Cardiac muscle cell (in vitro differentiated cells and primary cell): ENCODE measurements around the gene ABHD5. TPM values are rescaled to one million over a fixed set of nuclear protein-coding genes. Genes with fewer than 3 reads are reported as not detected.
A peak's percentile ranks its signal among the peaks of the same experiment; 100 is the strongest.

Experiments
- DNase-seq, 2 donors: peaks; one replicate each; pipeline versions ENCODE4 v3.0.0 to v3.0.0-alpha.2; 2010 to 2017; ENCODE audit warnings: low read depth in 1 of 2, low spot score in 1 of 2
- H3K27ac ChIP-seq: fragments of 200-600 bp; sonication (generic); 2 replicates; pipeline ENCODE4 v1.5.1; 2016
- H3K27me3 ChIP-seq: fragments of 200-600 bp; sonication (generic); 2 replicates; pipeline ENCODE4 v1.6.0; 2016; ENCODE audit warnings: control low read depth
- H3K36me3 ChIP-seq: fragments of 200-600 bp; sonication (generic); 2 replicates; pipeline ENCODE4 v1.5.1; 2016; ENCODE audit warnings: control low read depth
- H3K4me1 ChIP-seq: fragments of 200-600 bp; sonication (generic); 2 replicates; pipeline ENCODE4 v1.8.1; 2017; ENCODE audit warnings: low read depth, mild to moderate bottlenecking, mixed run types
- H3K4me3 ChIP-seq: fragments of 200-600 bp; sonication (generic); 2 replicates; pipeline ENCODE4 v1.5.1; 2016; ENCODE audit warnings: mild to moderate bottlenecking
- H3K9me3 ChIP-seq: fragments of 200-600 bp; sonication (generic); 2 replicates; pipeline ENCODE4 v1.5.1; 2017; ENCODE audit warnings: low read depth, mild to moderate bottlenecking, control low read depth
- polyA plus RNA-seq: library from polyadenylated mRNA; unstranded; fragments of >200 nt; fragmentation: Nextera tagmentation; extraction: Ambion mirVana; gene quantifications from 2 replicates; pipeline ENCODE4 v1.2.1, GENCODE V29; 2016
- total RNA-seq: library from RNA; depleted of rRNA; stranded (reverse); fragments of >200 nt; gene quantifications from 2 replicates; pipeline ENCODE4 v1.2.3, GENCODE V29; 2016
- TF ChIP-seq, protein P1 (sequence below): IDR thresholded peaks from 2 replicates; pipeline ENCODE4 v1.5.1; 2012; ENCODE audit warnings: low read depth, mild to moderate bottlenecking, low read length

ABHD5 gene
- total and polyA plus RNA-seq, 2 experiments from 2014 or later = 4.3 to 12.4 TPM

DNA sequence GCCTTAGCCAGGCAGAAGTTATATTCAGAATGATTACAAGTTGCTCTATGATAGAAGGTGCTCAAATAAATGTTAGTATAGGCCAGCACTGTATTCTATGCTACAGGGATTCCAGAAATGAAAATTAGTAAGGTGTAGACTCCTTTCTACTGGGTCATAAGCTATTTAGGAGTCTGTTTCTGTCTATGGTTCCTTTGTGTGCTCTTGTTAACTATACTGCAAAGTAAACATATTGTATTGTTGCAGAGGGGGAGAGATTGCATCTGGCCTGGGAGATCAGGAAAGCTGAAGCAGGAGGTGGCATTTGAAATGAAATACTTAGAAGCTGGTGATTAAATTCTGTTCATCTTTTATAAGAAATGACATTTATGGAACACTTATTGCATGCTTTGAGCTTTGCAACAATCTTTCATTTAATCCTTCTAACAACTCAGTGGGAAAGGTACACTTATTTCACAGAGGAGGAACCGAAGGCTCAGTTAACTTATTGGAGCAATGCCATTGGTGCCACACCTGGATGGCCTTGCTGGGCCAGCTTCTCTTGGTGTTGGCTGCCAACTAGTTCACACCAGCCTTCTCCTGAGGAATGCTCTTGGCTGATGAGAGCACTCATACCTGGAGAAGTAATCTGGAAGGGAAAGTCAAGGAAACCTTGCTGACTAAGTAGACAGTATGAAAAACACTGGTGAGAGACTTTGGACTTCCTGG, 39.1 kb downstream of the ABHD5 start:
- no peaks in the 10 kb centered on the region for H3K9me3 ChIP-seq
- no peak for DNase-seq
- no peaks in the 10 kb centered on the region for H3K4me1 ChIP-seq
- TF ChIP-seq, protein P1, sequence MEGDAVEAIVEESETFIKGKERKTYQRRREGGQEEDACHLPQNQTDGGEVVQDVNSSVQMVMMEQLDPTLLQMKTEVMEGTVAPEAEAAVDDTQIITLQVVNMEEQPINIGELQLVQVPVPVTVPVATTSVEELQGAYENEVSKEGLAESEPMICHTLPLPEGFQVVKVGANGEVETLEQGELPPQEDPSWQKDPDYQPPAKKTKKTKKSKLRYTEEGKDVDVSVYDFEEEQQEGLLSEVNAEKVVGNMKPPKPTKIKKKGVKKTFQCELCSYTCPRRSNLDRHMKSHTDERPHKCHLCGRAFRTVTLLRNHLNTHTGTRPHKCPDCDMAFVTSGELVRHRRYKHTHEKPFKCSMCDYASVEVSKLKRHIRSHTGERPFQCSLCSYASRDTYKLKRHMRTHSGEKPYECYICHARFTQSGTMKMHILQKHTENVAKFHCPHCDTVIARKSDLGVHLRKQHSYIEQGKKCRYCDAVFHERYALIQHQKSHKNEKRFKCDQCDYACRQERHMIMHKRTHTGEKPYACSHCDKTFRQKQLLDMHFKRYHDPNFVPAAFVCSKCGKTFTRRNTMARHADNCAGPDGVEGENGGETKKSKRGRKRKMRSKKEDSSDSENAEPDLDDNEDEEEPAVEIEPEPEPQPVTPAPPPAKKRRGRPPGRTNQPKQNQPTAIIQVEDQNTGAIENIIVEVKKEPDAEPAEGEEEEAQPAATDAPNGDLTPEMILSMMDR = no peak
- H3K4me3 ChIP-seq = no peak overlapping the region
- no peaks in the 10 kb centered on the region for H3K27me3 ChIP-seq
- H3K36me3 ChIP-seq = no peaks in the 10 kb centered on the region
- H3K27ac ChIP-seq = no peak overlapping the region

DNA sequence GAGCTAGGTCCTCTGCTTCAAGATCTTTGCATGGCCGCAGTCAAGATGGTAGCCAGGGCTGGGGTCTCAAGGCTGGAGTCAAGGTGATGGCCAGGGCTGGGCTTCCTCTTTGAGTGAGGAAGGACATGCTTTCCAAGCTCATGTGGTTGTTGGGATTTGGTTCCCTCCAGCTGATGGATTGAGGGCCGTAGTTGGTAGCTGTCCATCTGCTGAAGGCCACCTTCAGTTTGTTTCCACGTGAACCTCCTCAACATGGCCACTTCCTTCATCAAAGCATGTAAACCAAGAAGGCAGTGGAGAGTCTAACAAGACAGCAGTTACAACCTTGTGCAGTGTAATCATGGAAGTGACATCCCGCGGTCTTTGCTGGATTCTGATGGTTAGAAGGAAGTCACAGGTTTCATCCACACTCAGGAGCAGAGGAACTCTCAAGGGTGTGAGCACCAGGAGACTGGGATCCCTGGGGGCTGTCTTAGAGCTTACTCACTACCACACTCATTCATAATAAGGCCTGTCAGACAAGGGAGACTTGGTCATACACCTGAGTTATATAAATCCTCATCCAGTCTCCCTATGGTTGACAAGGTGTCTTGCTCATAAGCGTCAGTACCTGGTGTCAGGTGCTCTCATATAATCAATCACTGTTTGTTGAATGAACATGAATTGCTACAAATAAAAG, 42.1 kb downstream of the ABHD5 start:
- H3K36me3 ChIP-seq = no peaks in the 10 kb centered on the region

DNA sequence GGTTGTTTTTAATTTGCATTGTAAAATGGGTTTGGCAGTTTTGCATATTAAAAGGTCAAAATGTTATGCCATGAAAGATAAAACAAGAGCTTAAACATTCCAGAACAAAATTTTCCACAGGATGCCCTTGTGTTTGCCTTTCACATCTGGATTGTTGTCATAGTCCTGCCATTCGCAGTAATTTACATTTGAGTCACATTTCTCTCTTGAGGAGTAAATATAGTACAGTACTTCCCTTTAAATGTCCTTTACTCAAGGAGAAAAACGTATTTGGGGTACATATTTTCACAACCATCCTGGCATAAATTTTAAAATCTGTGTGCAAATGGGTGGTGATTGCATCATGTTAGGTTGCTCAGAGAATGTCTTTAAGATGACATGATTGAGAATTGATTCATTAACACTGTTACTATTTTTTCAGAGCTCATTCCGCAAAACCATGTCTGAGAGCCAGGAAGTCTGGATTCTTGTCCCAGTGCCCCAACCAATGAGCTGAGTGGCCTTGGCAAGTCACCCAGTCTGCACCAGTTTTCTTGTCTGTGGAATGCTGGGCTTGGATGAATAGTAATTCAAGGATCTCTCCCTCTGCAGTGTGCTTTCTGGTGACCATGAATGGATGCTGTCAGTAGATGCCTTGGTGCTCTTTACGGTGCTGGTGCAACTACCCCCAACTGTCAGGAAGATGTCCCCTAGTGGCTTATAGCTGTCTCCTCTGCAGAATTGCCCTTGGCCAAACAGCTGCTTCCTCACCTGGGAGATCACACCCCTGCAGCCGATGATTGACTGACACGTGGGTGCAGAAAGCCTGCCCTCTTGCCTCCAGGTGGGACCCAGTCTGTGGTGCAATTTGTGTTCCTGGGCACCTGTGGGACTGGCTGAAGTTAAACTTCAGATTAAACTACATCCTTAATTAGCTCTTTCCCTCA, 43.0 kb downstream of the ABHD5 start:
- no peaks in the 10 kb centered on the region for H3K4me1 ChIP-seq
- no peak overlapping the region for H3K4me3 ChIP-seq
- TF ChIP-seq, protein P1 = no peak
- H3K9me3 ChIP-seq = no peaks in the 10 kb centered on the region
- no peaks in the 10 kb centered on the region for H3K27me3 ChIP-seq
- peak in 1 of 2 donors; percentile 72 for DNase-seq
- H3K36me3 ChIP-seq = no peaks in the 10 kb centered on the region
- no peak overlapping the region for H3K27ac ChIP-seq

More for the DNA sequence above, 42.1 kb downstream of the ABHD5 start:
- no peaks in the 10 kb centered on the region for H3K9me3 ChIP-seq
- H3K4me1 ChIP-seq = no peaks in the 10 kb centered on the region
- no peak for DNase-seq
- no peak overlapping the region for H3K4me3 ChIP-seq
- TF ChIP-seq, protein P1 = no peak
- no peaks in the 10 kb centered on the region for H3K27me3 ChIP-seq
- no peak overlapping the region for H3K27ac ChIP-seq

DNA sequence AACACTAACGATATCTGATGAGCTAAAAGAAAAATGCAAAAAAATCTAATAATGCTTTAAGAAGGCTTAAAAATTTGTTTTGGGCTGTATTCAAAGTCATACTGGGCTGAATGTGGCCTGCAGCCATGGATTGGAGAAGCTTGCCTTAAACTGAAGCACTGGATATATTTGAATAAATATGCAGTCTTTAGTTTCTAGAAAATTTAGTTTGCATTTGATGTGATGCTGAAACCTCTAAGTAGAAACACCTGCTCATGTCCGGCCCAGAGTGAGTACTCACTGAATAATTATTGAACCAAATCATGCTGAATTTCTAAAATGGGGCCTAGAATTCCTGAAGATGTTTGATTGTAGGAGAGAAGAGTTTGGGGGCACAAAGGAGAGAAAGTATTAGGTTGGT, 43.9 kb downstream of the ABHD5 start:
- no peak for DNase-seq
- Histone ChIP-seq H3K4me1 (no peaks in the 10 kb centered on the region), H3K9me3 (no peaks in the 10 kb centered on the region), H3K27ac (no peak overlapping the region), H3K27me3 (no peaks in the 10 kb centered on the region), H3K36me3 (no peaks in the 10 kb centered on the region), H3K4me3 (no peak overlapping the region)
- TF ChIP-seq, protein P1 = no peak

DNA sequence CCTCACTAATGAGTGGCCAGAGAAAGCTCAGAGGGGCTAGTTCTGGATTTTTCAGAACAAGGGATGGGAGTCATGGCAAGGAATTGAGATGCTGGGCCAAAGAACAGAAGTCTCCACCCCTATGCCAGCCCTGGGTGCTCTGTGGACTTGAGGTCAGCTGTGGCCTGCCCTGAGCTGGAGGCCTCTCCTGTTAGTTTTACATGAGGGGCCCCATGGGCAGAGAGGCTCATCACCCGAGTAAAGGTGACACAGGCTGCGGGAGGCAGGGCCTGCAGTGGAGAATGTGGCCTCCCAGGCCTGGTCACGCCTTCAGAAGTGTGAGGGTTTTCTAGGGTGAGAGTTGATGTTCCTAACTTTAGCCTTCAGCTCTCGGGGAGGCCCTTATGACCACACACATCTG, 44.9 kb downstream of the ABHD5 start:
- H3K9me3 ChIP-seq = no peaks in the 10 kb centered on the region
- H3K27me3 ChIP-seq = no peaks in the 10 kb centered on the region
- no peaks in the 10 kb centered on the region for H3K4me1 ChIP-seq
- H3K27ac ChIP-seq = no peak overlapping the region
- H3K36me3 ChIP-seq = no peaks in the 10 kb centered on the region
- TF ChIP-seq, protein P1 = no peak
- DNase-seq = no peak
- no peak overlapping the region for H3K4me3 ChIP-seq
